AG09319 (cell line): ENCODE data around the gene SHB.

Source experiments
- DNase-seq: peaks from one replicate; pipeline ENCODE4 v3.0.0-alpha.2; 2010; ENCODE audit warnings: low read depth; ENCODE audit errors: extremely low read depth
- CTCF ChIP-seq: IDR thresholded peaks from 2 replicates; pipeline ENCODE4 v1.5.1; 2011; ENCODE audit warnings: low read depth, mild to moderate bottlenecking, inconsistent platforms, low read length, moderate library complexity

Gene SHB

GRCh38 chr9:38081356-38082108, 12.5 kb upstream of the SHB start:
- no peak for TF ChIP-seq CTCF
- no peak for DNase-seq

DNA sequence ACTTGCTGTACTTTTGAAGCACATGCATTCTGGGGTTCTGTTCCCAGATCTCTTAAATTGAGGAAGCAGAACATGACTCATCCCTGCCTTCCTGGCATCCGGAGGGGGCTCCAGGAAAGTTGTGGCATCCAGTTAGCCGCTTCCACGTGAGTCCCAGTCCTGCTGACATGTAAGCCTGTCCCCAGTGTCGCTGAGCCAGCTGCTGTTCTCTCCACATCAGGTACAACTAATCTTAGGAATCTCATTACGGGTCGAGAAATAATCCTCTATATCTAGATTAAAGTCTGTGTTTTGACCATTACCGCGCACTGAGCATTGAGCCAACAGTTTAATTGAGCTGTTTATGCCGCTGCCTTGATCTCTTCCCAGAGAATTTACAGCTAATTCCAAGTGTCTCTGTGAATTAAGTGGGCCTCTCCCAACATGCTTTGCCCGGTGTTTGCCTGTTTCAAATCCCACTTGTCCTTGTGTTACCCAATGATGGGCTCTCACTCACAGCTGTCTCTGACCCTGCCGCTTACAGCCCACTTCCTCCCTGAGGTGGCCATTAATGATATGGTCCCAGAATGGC, 10.5 kb upstream of the SHB start:
- no peak for TF ChIP-seq CTCF
- DNase-seq: no peak

GRCh38 chr9:38075272-38075671, 6.2 kb upstream of the SHB start:
- no peak for TF ChIP-seq CTCF
- DNase-seq: no peak

- TF ChIP-seq CTCF: no peak
- no peak for DNase-seq
Measured at GRCh38 chr9:38074441-38074961, 5.5 kb upstream of the SHB start.

DNA sequence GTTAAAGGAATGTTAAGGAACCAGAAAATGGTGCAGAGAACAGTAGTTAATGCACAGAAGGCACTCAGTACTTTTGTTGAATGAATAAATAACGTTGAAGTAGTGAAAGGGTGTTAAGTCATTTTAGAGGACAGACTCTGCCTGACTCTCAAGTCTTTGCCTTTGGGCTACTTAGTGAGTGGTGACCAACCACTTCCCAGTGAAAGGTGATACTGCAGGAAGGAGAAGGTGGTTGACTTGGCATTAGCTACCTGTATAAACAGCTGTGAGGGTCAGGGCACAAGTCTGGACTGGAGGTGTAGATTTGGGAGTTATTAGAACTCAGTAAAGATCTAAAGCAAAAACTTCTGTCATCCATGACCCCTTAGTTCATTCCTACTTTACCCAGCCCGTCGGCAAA, 4.9 kb upstream of the SHB start:
- DNase-seq: no peak
- TF ChIP-seq CTCF: no peak

- no peak for TF ChIP-seq CTCF
- DNase-seq: no peak
Measured at GRCh38 chr9:38071470-38072134, 2.6 kb upstream of the SHB start.
